Osteocyte (in vitro differentiated cells): Measurements from ENCODE around the gene PKHD1. TPM values are rescaled to one million over a fixed set of nuclear protein-coding genes. Genes with fewer than 3 reads are reported as not detected.
"Not testable (repeated sequence)": the region's sequence is repeated elsewhere in the genome, so short reads cannot be mapped to it uniquely, and the experiment has no call there.

Experiments used
- DNase-seq: peaks from one replicate; pipeline ENCODE4 v3.0.0; 2021; ENCODE audit warnings: mixed read lengths; ENCODE audit not compliant: unreplicated experiment; ENCODE audit errors: extremely low spot score
- H3K27ac Mint-ChIP-seq: one replicate; pipeline ENCODE4 v1.8.0; 2021; ENCODE audit warnings: mild to moderate bottlenecking, mixed read lengths; ENCODE audit not compliant: unreplicated experiment
- H3K27me3 Mint-ChIP-seq: one replicate; pipeline ENCODE4 v1.8.0; 2021; ENCODE audit warnings: mixed read lengths; ENCODE audit not compliant: unreplicated experiment
- H3K36me3 Mint-ChIP-seq: one replicate; pipeline ENCODE4 v1.8.0; 2021; ENCODE audit warnings: mixed read lengths; ENCODE audit not compliant: unreplicated experiment
- H3K4me1 Mint-ChIP-seq: one replicate; pipeline ENCODE4 v1.8.0; 2021; ENCODE audit warnings: mixed read lengths; ENCODE audit not compliant: unreplicated experiment
- H3K4me3 Mint-ChIP-seq: one replicate; pipeline ENCODE4 v1.8.0; 2021; ENCODE audit warnings: mild to moderate bottlenecking, moderate library complexity, mixed read lengths; ENCODE audit not compliant: unreplicated experiment
- H3K9me3 Mint-ChIP-seq: one replicate; pipeline ENCODE4 v1.8.0; 2021; ENCODE audit warnings: mixed read lengths; ENCODE audit not compliant: unreplicated experiment
- total RNA-seq: library from RNA; stranded (reverse); gene quantifications from 2 replicates; pipeline ENCODE4 v1.2.1, GENCODE V29; 2021
- TF ChIP-seq, protein P1 (sequence below): fragments of 200-600 bp; sonication (generic); IDR thresholded peaks from 2 replicates; pipeline ENCODE4 v1.5.0; 2021; ENCODE audit warnings: antibody characterized with exemption, mild to moderate bottlenecking, moderate library complexity

PKHD1 gene
- total RNA-seq, 1 donor from 2014 or later, result not detected

GRCh38 chr6:51928320-51928719 lies 159.1 kb downstream of the PKHD1 start:
- Mint-ChIP-seq H3K27ac (no peak overlapping the region), H3K36me3 (no peaks in the 10 kb centered on the region), H3K4me3 (no peak overlapping the region), H3K27me3 (peaks cover 13% of the 10 kb centered on the region), H3K9me3 (no peaks in the 10 kb centered on the region), H3K4me1 (no peaks in the 10 kb centered on the region)
- TF ChIP-seq, protein P1, sequence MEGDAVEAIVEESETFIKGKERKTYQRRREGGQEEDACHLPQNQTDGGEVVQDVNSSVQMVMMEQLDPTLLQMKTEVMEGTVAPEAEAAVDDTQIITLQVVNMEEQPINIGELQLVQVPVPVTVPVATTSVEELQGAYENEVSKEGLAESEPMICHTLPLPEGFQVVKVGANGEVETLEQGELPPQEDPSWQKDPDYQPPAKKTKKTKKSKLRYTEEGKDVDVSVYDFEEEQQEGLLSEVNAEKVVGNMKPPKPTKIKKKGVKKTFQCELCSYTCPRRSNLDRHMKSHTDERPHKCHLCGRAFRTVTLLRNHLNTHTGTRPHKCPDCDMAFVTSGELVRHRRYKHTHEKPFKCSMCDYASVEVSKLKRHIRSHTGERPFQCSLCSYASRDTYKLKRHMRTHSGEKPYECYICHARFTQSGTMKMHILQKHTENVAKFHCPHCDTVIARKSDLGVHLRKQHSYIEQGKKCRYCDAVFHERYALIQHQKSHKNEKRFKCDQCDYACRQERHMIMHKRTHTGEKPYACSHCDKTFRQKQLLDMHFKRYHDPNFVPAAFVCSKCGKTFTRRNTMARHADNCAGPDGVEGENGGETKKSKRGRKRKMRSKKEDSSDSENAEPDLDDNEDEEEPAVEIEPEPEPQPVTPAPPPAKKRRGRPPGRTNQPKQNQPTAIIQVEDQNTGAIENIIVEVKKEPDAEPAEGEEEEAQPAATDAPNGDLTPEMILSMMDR, result no peak
- DNase-seq, result no peak

- Mint-ChIP-seq H3K36me3 (no peaks in the 10 kb centered on the region), H3K27me3 (peaks cover 11% of the 10 kb centered on the region), H3K4me1 (no peaks in the 10 kb centered on the region), H3K9me3 (no peaks in the 10 kb centered on the region), H3K4me3 (no peak overlapping the region), H3K27ac (no peak overlapping the region)
- TF ChIP-seq, protein P1, result no peak
- no peak for DNase-seq
These were observed 160.0 kb downstream of the PKHD1 start for GRCh38 chr6:51927450-51927849.

- no peak for DNase-seq
- no peak overlapping the region for H3K4me3 Mint-ChIP-seq
- H3K27me3 Mint-ChIP-seq, result peaks cover 8% of the 10 kb centered on the region
- H3K27ac Mint-ChIP-seq, result no peak overlapping the region
- H3K9me3 Mint-ChIP-seq, result no peaks in the 10 kb centered on the region
- TF ChIP-seq, protein P1, result no peak
- no peaks in the 10 kb centered on the region for H3K36me3 Mint-ChIP-seq
- no peaks in the 10 kb centered on the region for H3K4me1 Mint-ChIP-seq
These were observed 161.3 kb downstream of the PKHD1 start for GRCh38 chr6:51926125-51926524.

DNA sequence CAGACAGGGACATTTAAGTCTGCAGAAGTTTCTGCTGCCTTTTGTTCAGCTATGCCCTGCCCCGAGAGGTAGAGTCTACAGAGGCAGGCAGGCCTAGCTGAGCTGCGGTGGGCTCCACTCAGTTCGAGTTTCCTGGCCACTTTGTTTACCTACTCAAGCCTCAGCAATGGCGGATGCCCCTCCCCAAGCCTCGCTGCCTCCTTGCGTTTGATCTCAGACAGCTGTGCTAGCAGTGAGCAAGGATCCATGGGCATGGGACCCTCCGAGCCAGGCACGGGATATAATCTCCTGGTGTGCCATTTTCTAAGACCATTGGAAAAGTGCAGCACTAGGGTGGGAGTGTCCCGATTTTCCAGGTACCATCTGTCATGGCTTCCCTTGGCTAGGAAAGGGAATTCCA lies 164.9 kb downstream of the PKHD1 start:
- H3K4me3 Mint-ChIP-seq, H3K27me3 Mint-ChIP-seq, H3K4me1 Mint-ChIP-seq, H3K27ac Mint-ChIP-seq, DNase-seq, H3K9me3 Mint-ChIP-seq, H3K36me3 Mint-ChIP-seq: not testable (repeated sequence)

DNA sequence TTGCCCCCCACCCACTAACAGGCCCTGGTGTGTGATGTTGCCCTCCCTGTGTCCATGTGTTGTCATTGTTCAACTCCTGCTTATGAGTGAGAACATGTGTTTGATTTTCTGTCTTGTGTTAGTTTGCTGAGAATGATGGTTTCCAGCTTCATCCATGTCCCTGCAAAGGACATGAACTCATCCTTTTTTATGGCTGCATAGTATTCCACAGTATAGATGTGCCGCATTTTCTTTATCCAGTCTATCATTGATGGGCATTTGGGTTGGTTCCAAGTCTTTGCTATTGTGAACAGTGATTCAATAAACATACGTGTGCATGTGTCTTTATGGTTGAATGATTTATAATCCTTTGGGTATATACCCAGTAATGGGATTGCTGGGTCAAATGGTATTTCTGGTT lies 169.1 kb downstream of the PKHD1 start:
- not testable (repeated sequence) for DNase-seq, H3K4me3 Mint-ChIP-seq, H3K9me3 Mint-ChIP-seq, H3K4me1 Mint-ChIP-seq, H3K27ac Mint-ChIP-seq, H3K36me3 Mint-ChIP-seq, H3K27me3 Mint-ChIP-seq

GRCh38 chr6:51915098-51915497 lies 172.3 kb downstream of the PKHD1 start:
- Mint-ChIP-seq H3K4me1 (no peaks in the 10 kb centered on the region), H3K27ac (no peak overlapping the region), H3K36me3 (no peaks in the 10 kb centered on the region)

More at GRCh38 chr6:51915098-51915497, 172.3 kb downstream of the PKHD1 start:
- Mint-ChIP-seq H3K9me3 (no peaks in the 10 kb centered on the region), H3K4me3 (no peak overlapping the region), H3K27me3 (peaks cover 2% of the 10 kb centered on the region)
- TF ChIP-seq, protein P1, result no peak
- DNase-seq, result no peak
